Kidney epithelial cell (primary cell): ENCODE measurements around the gene NEDD4L. TPM values are rescaled to one million over a fixed set of nuclear protein-coding genes. Genes with fewer than 3 reads are reported as not detected.

ENCODE experiments used
- DNase-seq: peaks from one replicate; pipeline ENCODE4 v3.0.0-alpha.2; 2010; ENCODE audit warnings: low read depth
- H3K27me3 ChIP-seq: 2 replicates; pipeline ENCODE4 v1.6.0; 2011; ENCODE audit warnings: low read length; ENCODE audit not compliant: control insufficient read depth, insufficient read depth
- H3K36me3 ChIP-seq: 2 replicates; pipeline ENCODE4 v1.5.1; 2011; ENCODE audit warnings: low read length; ENCODE audit not compliant: control insufficient read depth, insufficient read depth
- H3K4me3 ChIP-seq: 2 replicates; pipeline ENCODE4 v1.5.1; 2011; ENCODE audit warnings: low read depth, mild to moderate bottlenecking, control low read depth, low read length
- total RNA-seq: library from RNA; depleted of rRNA; stranded (reverse); fragments of >200 nt; gene quantifications from 2 replicates; pipeline ENCODE4 v1.2.3, GENCODE V29; 2015
- TF ChIP-seq, protein P1 (sequence below): IDR thresholded peaks from 2 replicates; pipeline ENCODE4 v1.5.1; 2011; ENCODE audit warnings: mild to moderate bottlenecking, moderate library complexity, low read length, control low read depth, inconsistent platforms; ENCODE audit not compliant: insufficient read depth, poor library complexity, severe bottlenecking

The NEDD4L gene
- total RNA-seq, 1 donor from 2014 or later, result 88.3 TPM

DNA sequence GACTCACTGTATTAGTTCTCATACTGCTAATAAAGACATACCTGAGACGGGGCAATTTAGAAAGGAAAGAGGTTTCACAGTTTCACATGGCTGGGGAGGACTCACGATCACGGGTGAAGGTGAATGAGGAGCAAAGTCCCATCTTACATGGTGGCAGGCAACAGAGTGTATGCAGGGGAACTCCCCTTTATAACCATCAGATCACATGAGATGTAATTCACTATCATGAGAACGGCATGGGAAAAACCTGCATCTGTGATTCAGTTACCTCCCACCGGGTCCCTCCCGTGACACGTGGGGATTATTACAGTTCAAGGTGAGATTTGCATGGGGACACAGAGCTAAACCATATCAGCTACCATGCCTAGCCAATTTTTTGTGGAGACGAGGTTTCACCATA is 168.2 kb downstream of the NEDD4L start:
- TF ChIP-seq, protein P1, sequence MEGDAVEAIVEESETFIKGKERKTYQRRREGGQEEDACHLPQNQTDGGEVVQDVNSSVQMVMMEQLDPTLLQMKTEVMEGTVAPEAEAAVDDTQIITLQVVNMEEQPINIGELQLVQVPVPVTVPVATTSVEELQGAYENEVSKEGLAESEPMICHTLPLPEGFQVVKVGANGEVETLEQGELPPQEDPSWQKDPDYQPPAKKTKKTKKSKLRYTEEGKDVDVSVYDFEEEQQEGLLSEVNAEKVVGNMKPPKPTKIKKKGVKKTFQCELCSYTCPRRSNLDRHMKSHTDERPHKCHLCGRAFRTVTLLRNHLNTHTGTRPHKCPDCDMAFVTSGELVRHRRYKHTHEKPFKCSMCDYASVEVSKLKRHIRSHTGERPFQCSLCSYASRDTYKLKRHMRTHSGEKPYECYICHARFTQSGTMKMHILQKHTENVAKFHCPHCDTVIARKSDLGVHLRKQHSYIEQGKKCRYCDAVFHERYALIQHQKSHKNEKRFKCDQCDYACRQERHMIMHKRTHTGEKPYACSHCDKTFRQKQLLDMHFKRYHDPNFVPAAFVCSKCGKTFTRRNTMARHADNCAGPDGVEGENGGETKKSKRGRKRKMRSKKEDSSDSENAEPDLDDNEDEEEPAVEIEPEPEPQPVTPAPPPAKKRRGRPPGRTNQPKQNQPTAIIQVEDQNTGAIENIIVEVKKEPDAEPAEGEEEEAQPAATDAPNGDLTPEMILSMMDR, result no peak
- no peak for DNase-seq
- H3K4me3 ChIP-seq, result no peak overlapping the region
- H3K27me3 ChIP-seq, result no peaks in the 10 kb centered on the region
- no peaks in the 10 kb centered on the region for H3K36me3 ChIP-seq

GRCh38 chr18:58213440-58213839 is 169.4 kb downstream of the NEDD4L start:
- TF ChIP-seq, protein P1, result no peak
- DNase-seq, result no peak
- no peaks in the 10 kb centered on the region for H3K27me3 ChIP-seq
- no peak overlapping the region for H3K4me3 ChIP-seq
- no peaks in the 10 kb centered on the region for H3K36me3 ChIP-seq

DNA sequence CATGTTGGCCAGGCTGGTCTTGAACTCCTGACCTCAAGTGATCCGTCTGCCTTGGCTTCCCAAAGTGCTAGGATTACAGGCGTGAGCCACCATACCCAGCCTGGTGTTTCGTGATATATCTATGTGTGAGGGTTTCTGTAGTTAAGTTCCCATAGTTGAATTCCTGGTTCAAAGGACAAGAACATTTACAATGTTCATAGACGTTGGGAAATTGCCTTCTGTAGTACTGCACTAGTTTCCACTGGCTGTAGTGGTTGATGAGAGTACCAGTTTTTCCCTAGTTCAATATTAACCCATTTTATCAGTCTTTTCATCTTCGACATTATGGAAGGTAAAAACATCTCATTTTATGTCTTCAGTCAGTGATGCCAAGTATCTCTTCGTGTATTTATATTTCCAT is 171.0 kb downstream of the NEDD4L start:
- no peak overlapping the region for H3K4me3 ChIP-seq
- H3K27me3 ChIP-seq, result no peaks in the 10 kb centered on the region
- H3K36me3 ChIP-seq, result no peaks in the 10 kb centered on the region
- DNase-seq, result no peak
- TF ChIP-seq, protein P1, result no peak

DNA sequence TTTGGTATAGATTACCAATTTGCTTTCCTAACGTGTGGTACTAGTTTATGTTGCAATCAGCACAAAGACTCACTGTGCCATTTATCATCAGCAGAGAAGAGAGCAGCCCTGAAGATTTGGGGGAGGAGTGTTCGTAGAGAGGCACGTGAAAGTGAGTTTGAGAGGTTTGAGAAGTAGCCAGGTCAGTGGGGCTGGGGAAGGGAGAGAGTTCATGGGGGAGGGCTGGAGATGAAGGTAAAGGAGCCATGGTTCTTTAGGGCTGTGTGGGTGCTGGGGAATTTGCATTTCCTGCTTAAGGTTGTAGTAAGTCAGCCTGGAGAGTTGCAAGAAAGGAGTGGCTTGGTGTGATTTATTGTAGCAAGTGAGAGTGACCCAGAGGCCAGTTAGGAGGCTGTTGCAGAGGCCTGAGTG is 172.1 kb downstream of the NEDD4L start:
- H3K4me3 ChIP-seq, result no peak overlapping the region
- no peaks in the 10 kb centered on the region for H3K27me3 ChIP-seq
- DNase-seq, result no peak
- TF ChIP-seq, protein P1, result no peak
- H3K36me3 ChIP-seq, result no peaks in the 10 kb centered on the region

DNA sequence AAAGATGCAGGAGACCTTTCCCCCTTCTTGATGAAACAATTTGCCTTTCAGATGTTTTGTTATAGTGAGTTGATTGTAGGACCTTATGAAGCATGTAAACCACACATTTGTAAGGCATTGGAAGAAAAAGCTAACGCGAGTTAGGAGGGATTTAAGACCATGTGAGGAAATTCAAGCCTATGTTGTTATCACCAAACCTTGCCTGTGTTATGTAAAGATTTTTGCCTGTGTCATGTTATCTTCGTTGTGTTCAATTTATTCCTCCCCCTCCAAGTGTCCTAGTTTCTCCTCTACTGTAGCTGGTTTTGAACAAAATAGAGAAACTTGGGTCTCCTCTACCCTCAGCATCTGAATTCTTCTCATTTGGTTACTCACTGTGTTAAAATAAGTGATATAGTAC is 173.0 kb downstream of the NEDD4L start:
- Histone ChIP-seq H3K27me3 (no peaks in the 10 kb centered on the region), H3K36me3 (no peaks in the 10 kb centered on the region), H3K4me3 (no peak overlapping the region)
- no peak for DNase-seq
- TF ChIP-seq, protein P1, result no peak

DNA sequence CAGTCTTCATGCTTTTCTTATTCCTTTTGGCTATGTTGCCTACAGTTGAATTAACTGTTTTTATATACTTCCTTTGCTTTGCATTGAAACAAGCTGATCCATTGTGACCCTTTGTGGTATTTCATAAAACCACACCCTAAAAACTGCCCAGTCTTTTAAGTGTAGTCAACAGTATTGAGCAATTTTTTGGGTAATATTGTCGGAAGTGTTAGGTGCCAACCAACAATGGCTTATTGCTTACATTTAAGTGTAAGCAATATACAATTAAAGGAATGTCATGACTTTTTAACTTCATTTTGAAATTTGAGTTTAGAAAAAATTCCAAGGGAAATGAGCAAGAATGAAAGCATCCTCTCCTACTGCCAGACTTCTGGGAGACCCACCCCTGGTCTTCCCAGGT is 174.1 kb downstream of the NEDD4L start:
- DNase-seq, result no peak
- TF ChIP-seq, protein P1, result no peak
- no peaks in the 10 kb centered on the region for H3K27me3 ChIP-seq
- H3K36me3 ChIP-seq, result no peaks in the 10 kb centered on the region
- no peak overlapping the region for H3K4me3 ChIP-seq
